SU-DHL-6 (cell line): ENCODE data around the gene NIPA2.

Experiments
- EZH2phosphoT487 ChIP-seq: fragments of 200-600 bp; sonication (generic), shearing (Covaris generic); conservative IDR thresholded peaks from 2 replicates; pipeline ENCODE4 v1.6.1; 2018; ENCODE audit warnings: mild to moderate bottlenecking, antibody characterized with exemption, low read length, moderate library complexity, mixed read lengths
- TF ChIP-seq, protein P1 (sequence below): fragments of 200-600 bp; sonication (generic); IDR thresholded peaks from one replicate; pipeline ENCODE4 v1.5.1; 2017; ENCODE audit warnings: antibody characterized with exemption, mild to moderate bottlenecking, low read length, moderate library complexity; ENCODE audit not compliant: insufficient read depth, poor library complexity, severe bottlenecking

DNA sequence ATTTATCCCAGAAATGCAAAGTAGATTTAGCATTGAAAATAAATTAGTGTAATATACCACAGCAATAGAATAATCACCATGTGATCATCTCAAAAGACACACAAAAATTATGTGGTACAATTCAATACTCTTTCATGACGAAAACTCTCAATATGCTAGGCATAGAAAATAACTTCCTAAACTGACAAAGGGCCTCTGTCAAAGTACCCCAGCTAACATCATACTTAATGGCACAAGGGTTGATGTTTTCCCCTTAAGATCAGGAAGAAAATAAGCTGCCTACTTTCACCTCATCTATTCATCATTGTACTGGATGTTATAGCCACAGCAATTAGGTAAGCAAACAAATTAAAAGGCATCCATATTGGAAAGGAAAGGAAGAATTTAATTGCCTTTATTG lies 22.7 kb upstream of the NIPA2 start:
- TF ChIP-seq, protein P1, sequence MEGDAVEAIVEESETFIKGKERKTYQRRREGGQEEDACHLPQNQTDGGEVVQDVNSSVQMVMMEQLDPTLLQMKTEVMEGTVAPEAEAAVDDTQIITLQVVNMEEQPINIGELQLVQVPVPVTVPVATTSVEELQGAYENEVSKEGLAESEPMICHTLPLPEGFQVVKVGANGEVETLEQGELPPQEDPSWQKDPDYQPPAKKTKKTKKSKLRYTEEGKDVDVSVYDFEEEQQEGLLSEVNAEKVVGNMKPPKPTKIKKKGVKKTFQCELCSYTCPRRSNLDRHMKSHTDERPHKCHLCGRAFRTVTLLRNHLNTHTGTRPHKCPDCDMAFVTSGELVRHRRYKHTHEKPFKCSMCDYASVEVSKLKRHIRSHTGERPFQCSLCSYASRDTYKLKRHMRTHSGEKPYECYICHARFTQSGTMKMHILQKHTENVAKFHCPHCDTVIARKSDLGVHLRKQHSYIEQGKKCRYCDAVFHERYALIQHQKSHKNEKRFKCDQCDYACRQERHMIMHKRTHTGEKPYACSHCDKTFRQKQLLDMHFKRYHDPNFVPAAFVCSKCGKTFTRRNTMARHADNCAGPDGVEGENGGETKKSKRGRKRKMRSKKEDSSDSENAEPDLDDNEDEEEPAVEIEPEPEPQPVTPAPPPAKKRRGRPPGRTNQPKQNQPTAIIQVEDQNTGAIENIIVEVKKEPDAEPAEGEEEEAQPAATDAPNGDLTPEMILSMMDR, result no peak
- TF ChIP-seq EZH2phosphoT487, result no peak
